Astrocyte (in vitro differentiated cells and primary cell): ENCODE measurements around the gene ZNF274. TPM values are rescaled to one million over a fixed set of nuclear protein-coding genes. Genes with fewer than 3 reads are reported as not detected.

ENCODE experiments used
- DNase-seq: peaks from one replicate; pipeline ENCODE4 v3.0.0-alpha.2; 2010; ENCODE audit warnings: low read depth
- FAIRE-seq: peaks from 2 replicates; lab custom pipeline; 2011; peaks lifted over from hg19 to GRCh38; lab: Jason Lieb, UNC
- H2AFZ ChIP-seq: 2 replicates; pipeline ENCODE4 v1.6.0; 2012; ENCODE audit warnings: low read depth, low read length, inconsistent platforms
- H3K27ac ChIP-seq: 2 replicates; pipeline ENCODE4 v1.5.1; 2011; ENCODE audit warnings: low read depth, low read length, inconsistent platforms
- H3K27me3 ChIP-seq: 2 replicates; pipeline ENCODE4 v1.6.0; 2011; ENCODE audit warnings: low read length, inconsistent platforms; ENCODE audit not compliant: insufficient read depth
- H3K36me3 ChIP-seq: 2 replicates; pipeline ENCODE4 v1.5.1; 2011; ENCODE audit warnings: low read length, inconsistent platforms; ENCODE audit not compliant: insufficient read depth
- H3K4me1 ChIP-seq: 2 replicates; pipeline ENCODE4 v1.5.1; 2011; ENCODE audit warnings: low read length, inconsistent platforms; ENCODE audit not compliant: insufficient read depth
- H3K4me2 ChIP-seq: 2 replicates; pipeline ENCODE4 v1.6.0; 2012; ENCODE audit warnings: low read length, inconsistent platforms
- H3K4me3 ChIP-seq: 2 replicates; pipeline ENCODE4 v1.5.1; 2011; ENCODE audit warnings: low read depth, mild to moderate bottlenecking, low read length, inconsistent platforms; ENCODE audit not compliant: insufficient read depth
- H3K79me2 ChIP-seq: 2 replicates; pipeline ENCODE4 v1.6.0; 2012; ENCODE audit warnings: mild to moderate bottlenecking, low read length, inconsistent platforms; ENCODE audit not compliant: insufficient read depth
- H3K9ac ChIP-seq: 2 replicates; pipeline ENCODE4 v1.6.0; 2012; ENCODE audit warnings: mild to moderate bottlenecking, low read length, inconsistent platforms
- H3K9me3 ChIP-seq: 2 replicates; pipeline ENCODE4 v1.5.1; 2012; ENCODE audit warnings: low read depth, mild to moderate bottlenecking, low read length, inconsistent platforms; ENCODE audit not compliant: insufficient read depth
- H4K20me1 ChIP-seq: 2 replicates; pipeline ENCODE4 v1.6.0; 2012; ENCODE audit warnings: low read length, inconsistent platforms; ENCODE audit not compliant: insufficient read depth
- H3K27ac Mint-ChIP-seq: one replicate; pipeline ENCODE4 v1.8.0; 2021; ENCODE audit warnings: mild to moderate bottlenecking, mixed read lengths; ENCODE audit not compliant: unreplicated experiment
- H3K27me3 Mint-ChIP-seq: one replicate; pipeline ENCODE4 v1.8.0; 2021; ENCODE audit warnings: low read depth, mixed read lengths; ENCODE audit not compliant: unreplicated experiment
- H3K36me3 Mint-ChIP-seq: one replicate; pipeline ENCODE4 v1.8.0; 2021; ENCODE audit warnings: low read depth, mixed read lengths; ENCODE audit not compliant: unreplicated experiment
- H3K4me1 Mint-ChIP-seq: one replicate; pipeline ENCODE4 v1.8.0; 2021; ENCODE audit warnings: low read depth, mixed read lengths; ENCODE audit not compliant: unreplicated experiment
- H3K4me3 Mint-ChIP-seq: one replicate; pipeline ENCODE4 v1.8.0; 2021; ENCODE audit warnings: mild to moderate bottlenecking, moderate library complexity, mixed read lengths; ENCODE audit not compliant: unreplicated experiment
- H3K9me3 Mint-ChIP-seq: one replicate; pipeline ENCODE4 v1.8.0; 2021; ENCODE audit warnings: mild to moderate bottlenecking, mixed read lengths; ENCODE audit not compliant: unreplicated experiment
- CTCF ChIP-seq: IDR thresholded peaks from 2 replicates; pipeline ENCODE4 v1.5.1; 2011; ENCODE audit warnings: low read depth, mild to moderate bottlenecking, inconsistent platforms, low read length, moderate library complexity; ENCODE audit not compliant: insufficient read depth
- EZH2 ChIP-seq: IDR thresholded peaks from 2 replicates; pipeline ENCODE4 v1.6.1; 2012; ENCODE audit warnings: mild to moderate bottlenecking, low read length, inconsistent platforms; ENCODE audit not compliant: insufficient read depth
- total RNA-seq: library from RNA; stranded (reverse); gene quantifications from 2 replicates; pipeline ENCODE4 v1.2.1, GENCODE V29; 2021

Gene ZNF274
- total RNA-seq, 1 donor from 2014 or later: 38.5 TPM

GRCh38 chr19:58217069-58217481 is 34.2 kb downstream of the ZNF274 start:
- FAIRE-seq: no peak
- H3K4me3 Mint-ChIP-seq: no peak overlapping the region
- H3K79me2 ChIP-seq: no peaks in the 10 kb centered on the region
- no peak overlapping the region for H3K9ac ChIP-seq
- TF ChIP-seq CTCF: no peak
- no peaks in the 10 kb centered on the region for H3K27me3 ChIP-seq
- H2AFZ ChIP-seq: no peak overlapping the region
- no peaks in the 10 kb centered on the region for H3K4me1 Mint-ChIP-seq
- DNase-seq: no peak
- H3K9me3 ChIP-seq: peaks cover 54% of the 10 kb centered on the region
- H3K27ac ChIP-seq: no peak overlapping the region
- no peak overlapping the region for H3K27ac Mint-ChIP-seq
- H3K4me2 ChIP-seq: no peak overlapping the region
- peaks cover 41% of the 10 kb centered on the region for H3K36me3 Mint-ChIP-seq
- no peaks in the 10 kb centered on the region for H3K4me1 ChIP-seq
- peaks cover 23% of the 10 kb centered on the region for H3K36me3 ChIP-seq
- H3K9me3 Mint-ChIP-seq: peaks cover 58% of the 10 kb centered on the region
- no peak overlapping the region for H3K4me3 ChIP-seq
- H3K27me3 Mint-ChIP-seq: no peaks in the 10 kb centered on the region
- no peaks in the 10 kb centered on the region for H4K20me1 ChIP-seq

- peaks cover 47% of the 10 kb centered on the region for H3K9me3 ChIP-seq
- H2AFZ ChIP-seq: no peak overlapping the region
- H3K27ac Mint-ChIP-seq: no peak overlapping the region
- H3K27me3 Mint-ChIP-seq: no peaks in the 10 kb centered on the region
- no peaks in the 10 kb centered on the region for H4K20me1 ChIP-seq
- no peaks in the 10 kb centered on the region for H3K4me1 ChIP-seq
- peaks cover 34% of the 10 kb centered on the region for H3K36me3 Mint-ChIP-seq
- H3K27ac ChIP-seq: no peak overlapping the region
- H3K4me2 ChIP-seq: no peak overlapping the region
- no peaks in the 10 kb centered on the region for H3K79me2 ChIP-seq
- H3K4me1 Mint-ChIP-seq: no peaks in the 10 kb centered on the region
- H3K4me3 Mint-ChIP-seq: no peak overlapping the region
- DNase-seq (no peak), FAIRE-seq (no peak)
- H3K36me3 ChIP-seq: peaks cover 15% of the 10 kb centered on the region
- TF ChIP-seq CTCF: no peak
- no peak for TF ChIP-seq EZH2
- H3K9me3 Mint-ChIP-seq: peaks cover 53% of the 10 kb centered on the region
- H3K4me3 ChIP-seq: no peak overlapping the region
- H3K27me3 ChIP-seq: no peaks in the 10 kb centered on the region
- no peak overlapping the region for H3K9ac ChIP-seq
These were observed 34.9 kb downstream of the ZNF274 start for GRCh38 chr19:58217607-58218391.

- peaks cover 23% of the 10 kb centered on the region for H3K36me3 Mint-ChIP-seq
- H3K4me3 ChIP-seq: no peak overlapping the region
- H4K20me1 ChIP-seq: no peaks in the 10 kb centered on the region
- H3K79me2 ChIP-seq: no peaks in the 10 kb centered on the region
- H2AFZ ChIP-seq: no peak overlapping the region
- no peak overlapping the region for H3K27ac Mint-ChIP-seq
- peaks cover 5% of the 10 kb centered on the region for H3K36me3 ChIP-seq
- no peaks in the 10 kb centered on the region for H3K4me1 Mint-ChIP-seq
- no peak overlapping the region for H3K27ac ChIP-seq
- no peak overlapping the region for H3K4me3 Mint-ChIP-seq
- no peaks in the 10 kb centered on the region for H3K27me3 ChIP-seq
- no peak for FAIRE-seq
- TF ChIP-seq CTCF (no peak), EZH2 (no peak)
- no peak for DNase-seq
- H3K27me3 Mint-ChIP-seq: no peaks in the 10 kb centered on the region
- peaks cover 42% of the 10 kb centered on the region for H3K9me3 Mint-ChIP-seq
- H3K4me2 ChIP-seq: no peak overlapping the region
- peaks cover 36% of the 10 kb centered on the region for H3K9me3 ChIP-seq
- no peaks in the 10 kb centered on the region for H3K4me1 ChIP-seq
- H3K9ac ChIP-seq: no peak overlapping the region
These were observed 36.0 kb downstream of the ZNF274 start for GRCh38 chr19:58218899-58219298.
